Esophagus (tissue), 2 donors: Measurements from ENCODE around the gene MRPL39. TPM values are rescaled to one million over a fixed set of nuclear protein-coding genes. Genes with fewer than 3 reads are reported as not detected.
A peak's percentile ranks its signal among the peaks of the same experiment; 100 is the strongest.

Source experiments
- H3K27ac ChIP-seq, 2 donors: one replicate each; pipeline ENCODE4 v1.5.1; 2013; ENCODE audit warnings: low read depth in 2 of 2, mild to moderate bottlenecking in 2 of 2, inconsistent platforms in 1 of 2, low read length in 1 of 2, moderate library complexity in 1 of 2
- H3K27me3 ChIP-seq, 2 donors: one replicate each; pipeline ENCODE4 v1.6.1; 2013; ENCODE audit warnings: low read length in 2 of 2, control low read depth in 1 of 2, mild to moderate bottlenecking in 1 of 2; ENCODE audit not compliant: insufficient read depth in 2 of 2, control insufficient read depth in 1 of 2
- H3K36me3 ChIP-seq, 2 donors: one replicate each; pipeline ENCODE4 v1.6.1; 2013; ENCODE audit warnings: low read length in 1 of 2; ENCODE audit not compliant: control insufficient read depth in 2 of 2, insufficient read depth in 2 of 2
- H3K4me1 ChIP-seq, 2 donors: one replicate each; pipeline ENCODE4 v1.6.1; 2013; ENCODE audit warnings: low read length in 1 of 2; ENCODE audit not compliant: control insufficient read depth in 2 of 2, insufficient read depth in 2 of 2
- H3K4me3 ChIP-seq, 2 donors: one replicate each; pipeline ENCODE4 v1.5.1; 2013; ENCODE audit warnings: low read length in 2 of 2, mild to moderate bottlenecking in 2 of 2, low read depth in 1 of 2, moderate library complexity in 1 of 2
- H3K9me3 ChIP-seq, 2 donors: one replicate each; pipeline ENCODE4 v1.6.1; 2013; ENCODE audit warnings: mild to moderate bottlenecking in 2 of 2, low read depth in 1 of 2, low read length in 1 of 2, moderate library complexity in 1 of 2; ENCODE audit not compliant: control insufficient read depth in 2 of 2, insufficient read depth in 1 of 2
- WGBS, 2 donors: extraction: QIAGEN DNeasy Blood & Tissue Kit; methylation state at CpG; one replicate each; pipeline ENCODE4 v1.1.7; 2013; 5-methylcytosine and 5-hydroxymethylcytosine counted together
- polyA plus RNA-seq, 2 donors: library from polyadenylated mRNA; stranded (reverse); fragments of 200-250 nt; gene quantifications; one replicate each; pipeline ENCODE4 v1.2.3, GENCODE V29; 2013
- donor health status: healthy with polysubstance abuse.
- donor health status: Bipolar disorder and iron deficiency.

MRPL39 gene
- polyA plus RNA-seq, 2 donors = 24.6 to 31.0 TPM

- no peaks in the 10 kb centered on the region for H3K27me3 ChIP-seq
- H3K36me3 ChIP-seq = no peaks in the 10 kb centered on the region
- H3K4me3 ChIP-seq = no peak overlapping the region
- WGBS, 2 donors = 81 to 85% methylated on average over 3 of the region's 3 CpGs
- H3K9me3 ChIP-seq = no peaks in the 10 kb centered on the region
- no peaks in the 10 kb centered on the region for H3K4me1 ChIP-seq
- no peak overlapping the region for H3K27ac ChIP-seq
These were observed 43.7 kb downstream of the MRPL39 start for GRCh38 chr21:25563361-25564116.

- Histone ChIP-seq H3K4me3 (peak overlapping the region; percentile 37 to 57), H3K9me3 (no peaks in the 10 kb centered on the region), H3K4me1 (no peaks in the 10 kb centered on the region), H3K27ac (no peak overlapping the region), H3K36me3 (no peaks in the 10 kb centered on the region), H3K27me3 (no peaks in the 10 kb centered on the region)
- 74 to 76% methylated on average over 10 of the region's 10 CpGs for WGBS, 2 donors
These were observed 44.6 kb downstream of the MRPL39 start for GRCh38 chr21:25562660-25563059.

- no peaks in the 10 kb centered on the region for H3K4me1 ChIP-seq
- H3K36me3 ChIP-seq = no peaks in the 10 kb centered on the region
- no peaks in the 10 kb centered on the region for H3K9me3 ChIP-seq
- H3K27me3 ChIP-seq = no peaks in the 10 kb centered on the region
- peak overlapping the region; percentile 16 for H3K27ac ChIP-seq
- H3K4me3 ChIP-seq = peak overlapping the region; percentile 37 to 57
- WGBS, 2 donors = 2% methylated on average over 68 to 74 of the region's 74 CpGs
These were observed 45.3 kb downstream of the MRPL39 start for GRCh38 chr21:25561668-25562641.

GRCh38 chr21:25560891-25561290 is 46.4 kb downstream of the MRPL39 start:
- Histone ChIP-seq H3K4me3 (no peak overlapping the region), H3K27ac (no peak overlapping the region), H3K4me1 (no peaks in the 10 kb centered on the region), H3K36me3 (no peaks in the 10 kb centered on the region), H3K27me3 (no peaks in the 10 kb centered on the region), H3K9me3 (no peaks in the 10 kb centered on the region)
- 61 to 70% methylated on average over 3 of the region's 3 CpGs for WGBS, 2 donors

GRCh38 chr21:25560271-25560685 is 47.0 kb downstream of the MRPL39 start:
- Histone ChIP-seq H3K27ac (no peak overlapping the region), H3K4me3 (no peak overlapping the region), H3K4me1 (no peaks in the 10 kb centered on the region), H3K9me3 (no peaks in the 10 kb centered on the region), H3K36me3 (no peaks in the 10 kb centered on the region), H3K27me3 (no peaks in the 10 kb centered on the region)
- 79 to 82% methylated on average over 4 of the region's 4 CpGs for WGBS, 2 donors

- H3K4me1 ChIP-seq = no peaks in the 10 kb centered on the region
- H3K4me3 ChIP-seq = no peak overlapping the region
- no peaks in the 10 kb centered on the region for H3K9me3 ChIP-seq
- H3K36me3 ChIP-seq = no peaks in the 10 kb centered on the region
- 68 to 71% methylated on average over 1 of the region's 1 CpG for WGBS, 2 donors
- no peaks in the 10 kb centered on the region for H3K27me3 ChIP-seq
- H3K27ac ChIP-seq = no peak overlapping the region
These were observed 47.5 kb downstream of the MRPL39 start for GRCh38 chr21:25559746-25560145.

GRCh38 chr21:25558123-25558522 is 49.2 kb downstream of the MRPL39 start:
- H3K36me3 ChIP-seq = no peaks in the 10 kb centered on the region
- H3K27me3 ChIP-seq = no peaks in the 10 kb centered on the region
- H3K9me3 ChIP-seq = no peaks in the 10 kb centered on the region
- no peaks in the 10 kb centered on the region for H3K4me1 ChIP-seq
- no peak overlapping the region for H3K27ac ChIP-seq
- 87 to 88% methylated on average over 2 of the region's 2 CpGs for WGBS, 2 donors
- H3K4me3 ChIP-seq = no peak overlapping the region

GRCh38 chr21:25557180-25557579 is 50.1 kb downstream of the MRPL39 start:
- WGBS, 2 donors = 93 to 94% methylated on average over 1 of the region's 1 CpG
- Histone ChIP-seq H3K9me3 (no peaks in the 10 kb centered on the region), H3K36me3 (no peaks in the 10 kb centered on the region), H3K27ac (no peak overlapping the region), H3K4me1 (no peaks in the 10 kb centered on the region), H3K27me3 (no peaks in the 10 kb centered on the region), H3K4me3 (no peak overlapping the region)

GRCh38 chr21:25556091-25556490 is 51.2 kb downstream of the MRPL39 start:
- Histone ChIP-seq H3K36me3 (no peaks in the 10 kb centered on the region), H3K4me1 (no peaks in the 10 kb centered on the region), H3K27ac (no peak overlapping the region), H3K9me3 (no peaks in the 10 kb centered on the region), H3K27me3 (no peaks in the 10 kb centered on the region), H3K4me3 (no peak overlapping the region)
